ENCODE results near the gene ARHGAP24. TPM values are rescaled to one million over a fixed set of nuclear protein-coding genes. Genes with fewer than 3 reads are reported as not detected.

Gene ARHGAP24
- polyA plus RNA-seq, 3 donors: 12.5 to 32.0 (median 18.8) TPM

- no peak for DNase-seq
- intact Hi-C loops (cut with micrococcal nuclease): loop anchor here in 1 of 2 donors (10.0 kb wide), 1 partner anchor 318 kb away; no protein-coding TSS in a partner anchor
- Histone ChIP-seq H3K4me2 (replicated peaks; ENCODE audit: extremely low read depth, low read length, poor library complexity, severe bottlenecking) (no peak overlapping the region), H3K27ac (ENCODE audit: low read depth in 1 of 2, low read length in 2 of 2) (no peak overlapping the region), H4K20me1 (ENCODE audit: insufficient read depth, low read length) (no peaks in the 10 kb centered on the region), H3K9me3 (replicated peaks in 1 of 2; ENCODE audit: control insufficient read depth in 1 of 2, insufficient read depth in 1 of 2, low read length in 2 of 2) (no peaks in the 10 kb centered on the region), H3K27me3 (ENCODE audit: control insufficient read depth in 2 of 2, insufficient read depth in 2 of 2, low read length in 2 of 2) (peaks cover 0 to 2% of the 10 kb centered on the region in 2 donors), H3K79me2 (ENCODE audit: insufficient read depth, low read length) (no peaks in the 10 kb centered on the region), H3K4me3 (replicated peaks in 1 of 3; ENCODE audit: low read depth in 2 of 3, low read length in 3 of 3) (no peak overlapping the region), H2AFZ (ENCODE audit: insufficient read depth, low read depth, low read length, poor library complexity, severe bottlenecking) (no peak overlapping the region), H3K9ac (ENCODE audit: insufficient read depth, low read length, poor library complexity, severe bottlenecking) (no peak overlapping the region), H3K36me3 (replicated peaks in 1 of 2; ENCODE audit: control insufficient read depth in 1 of 2, insufficient read depth in 2 of 2, low read length in 2 of 2) (no peaks in the 10 kb centered on the region), H3K4me1 (ENCODE audit: control insufficient read depth in 1 of 2, insufficient read depth in 2 of 2, low read length in 2 of 2) (no peaks in the 10 kb centered on the region)
- H3K4me3 Mint-ChIP-seq: no peak overlapping the region
- H3K27ac Mint-ChIP-seq: no peak overlapping the region
- peaks cover 0 to 8% (median 2%) of the 10 kb centered on the region in 3 donors for H3K27me3 Mint-ChIP-seq (ENCODE audit: low read depth in 3 of 3)
- no CpG with 5 or more reads among the region's 1 CpG for WGBS (ENCODE audit: insufficient coverage)
- TF ChIP-seq, protein P1, sequence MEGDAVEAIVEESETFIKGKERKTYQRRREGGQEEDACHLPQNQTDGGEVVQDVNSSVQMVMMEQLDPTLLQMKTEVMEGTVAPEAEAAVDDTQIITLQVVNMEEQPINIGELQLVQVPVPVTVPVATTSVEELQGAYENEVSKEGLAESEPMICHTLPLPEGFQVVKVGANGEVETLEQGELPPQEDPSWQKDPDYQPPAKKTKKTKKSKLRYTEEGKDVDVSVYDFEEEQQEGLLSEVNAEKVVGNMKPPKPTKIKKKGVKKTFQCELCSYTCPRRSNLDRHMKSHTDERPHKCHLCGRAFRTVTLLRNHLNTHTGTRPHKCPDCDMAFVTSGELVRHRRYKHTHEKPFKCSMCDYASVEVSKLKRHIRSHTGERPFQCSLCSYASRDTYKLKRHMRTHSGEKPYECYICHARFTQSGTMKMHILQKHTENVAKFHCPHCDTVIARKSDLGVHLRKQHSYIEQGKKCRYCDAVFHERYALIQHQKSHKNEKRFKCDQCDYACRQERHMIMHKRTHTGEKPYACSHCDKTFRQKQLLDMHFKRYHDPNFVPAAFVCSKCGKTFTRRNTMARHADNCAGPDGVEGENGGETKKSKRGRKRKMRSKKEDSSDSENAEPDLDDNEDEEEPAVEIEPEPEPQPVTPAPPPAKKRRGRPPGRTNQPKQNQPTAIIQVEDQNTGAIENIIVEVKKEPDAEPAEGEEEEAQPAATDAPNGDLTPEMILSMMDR (IDR thresholded peaks at IDR 0.05): no peak
- H3K4me1 Mint-ChIP-seq: no peaks in the 10 kb centered on the region
- H3K9me3 Mint-ChIP-seq: peaks cover 0 to 2% (median 0%) of the 10 kb centered on the region in 7 donors
- H3K36me3 Mint-ChIP-seq: no peaks in the 10 kb centered on the region
These were observed 47.8 kb upstream of the ARHGAP24 start for GRCh38 chr4:85427123-85427522.

- Histone ChIP-seq H3K4me2 (replicated peaks; ENCODE audit: extremely low read depth, low read length, poor library complexity, severe bottlenecking) (no peak overlapping the region), H3K27ac (ENCODE audit: low read depth in 1 of 2, low read length in 2 of 2) (no peak overlapping the region), H3K36me3 (replicated peaks in 1 of 2; ENCODE audit: control insufficient read depth in 1 of 2, insufficient read depth in 2 of 2, low read length in 2 of 2) (no peaks in the 10 kb centered on the region), H3K4me1 (ENCODE audit: control insufficient read depth in 1 of 2, insufficient read depth in 2 of 2, low read length in 2 of 2) (no peaks in the 10 kb centered on the region), H4K20me1 (ENCODE audit: insufficient read depth, low read length) (no peaks in the 10 kb centered on the region), H3K9me3 (replicated peaks in 1 of 2; ENCODE audit: control insufficient read depth in 1 of 2, insufficient read depth in 1 of 2, low read length in 2 of 2) (no peaks in the 10 kb centered on the region), H3K4me3 (replicated peaks in 1 of 3; ENCODE audit: low read depth in 2 of 3, low read length in 3 of 3) (no peak overlapping the region), H3K9ac (ENCODE audit: insufficient read depth, low read length, poor library complexity, severe bottlenecking) (no peak overlapping the region), H3K79me2 (ENCODE audit: insufficient read depth, low read length) (no peaks in the 10 kb centered on the region), H3K27me3 (ENCODE audit: control insufficient read depth in 2 of 2, insufficient read depth in 2 of 2, low read length in 2 of 2) (peaks cover 0 to 2% of the 10 kb centered on the region in 2 donors), H2AFZ (ENCODE audit: insufficient read depth, low read depth, low read length, poor library complexity, severe bottlenecking) (no peak overlapping the region)
- Mint-ChIP-seq H3K9me3 (peaks cover 0 to 3% (median 0%) of the 10 kb centered on the region in 7 donors), H3K27ac (no peak overlapping the region), H3K4me1 (no peaks in the 10 kb centered on the region), H3K36me3 (no peaks in the 10 kb centered on the region), H3K27me3 (ENCODE audit: low read depth in 3 of 3) (peaks cover 3 to 16% (median 9%) of the 10 kb centered on the region in 3 donors), H3K4me3 (no peak overlapping the region)
- intact Hi-C loops (cut with micrococcal nuclease): no loop called here
- no CpG with 5 or more reads among the region's 3 CpGs for WGBS (ENCODE audit: insufficient coverage)
- TF ChIP-seq, protein P1 (IDR thresholded peaks at IDR 0.05): no peak
- DNase-seq: no peak
These were observed 44.7 kb upstream of the ARHGAP24 start for GRCh38 chr4:85430226-85430625.

Data from CD14-positive monocyte (primary cell).